HG03558 (cell line): ENCODE results near the gene CDHR5.
A peak's percentile ranks its signal among the peaks of the same experiment; 100 is the strongest.

Experiments
- ATAC-seq: cut with Tn5 transposase; IDR thresholded peaks from one replicate; pipeline ENCODE4 v1.9.1; 2021; ENCODE audit warnings: moderate number of reproducible peaks; ENCODE audit not compliant: unreplicated experiment; ENCODE audit errors: extremely low read depth

The CDHR5 gene

GRCh38 chr11:625636-626268 lies 997 bp upstream of the CDHR5 start:
- ATAC-seq = no peak

GRCh38 chr11:623999-624704 lies 603 bp downstream of the CDHR5 start:
- no peak for ATAC-seq

- ATAC-seq = no peak
Measured at GRCh38 chr11:623349-623869, 1.3 kb downstream of the CDHR5 start.

- ATAC-seq = no peak
Measured at GRCh38 chr11:621838-622237, 2.9 kb downstream of the CDHR5 start.

- no peak for ATAC-seq
Measured at GRCh38 chr11:620935-621814, 3.6 kb downstream of the CDHR5 start.

- no peak for ATAC-seq
Measured at GRCh38 chr11:620201-620600, 4.6 kb downstream of the CDHR5 start.

- ATAC-seq = no peak
Measured at GRCh38 chr11:619628-620050, 5.1 kb downstream of the CDHR5 start.

GRCh38 chr11:618856-619627 lies 5.7 kb downstream of the CDHR5 start:
- no peak for ATAC-seq

- ATAC-seq = no peak
Measured at GRCh38 chr11:617912-618682, 6.7 kb downstream of the CDHR5 start.

GRCh38 chr11:617199-617911 lies 7.4 kb downstream of the CDHR5 start:
- ATAC-seq = no peak

- ATAC-seq = no peak
Measured at GRCh38 chr11:616320-617198, 8.2 kb downstream of the CDHR5 start.

GRCh38 chr11:615504-616319 lies 9.0 kb downstream of the CDHR5 start, which contains the start of gene IRF7:
Gene IRF7, minus strand, starts transcription at chr11:615950. Its CDS starts 586 bp downstream, at chr11:615364.
- ATAC-seq = peak; percentile 53

GRCh38 chr11:614623-615503 lies 9.9 kb downstream of the CDHR5 start:
- ATAC-seq = no peak

GRCh38 chr11:614021-614622 lies 10.6 kb downstream of the CDHR5 start:
- no peak for ATAC-seq

GRCh38 chr11:613369-613968 lies 11.3 kb downstream of the CDHR5 start:
- ATAC-seq = no peak
